ENCODE measurements around the gene RPN2. TPM values are rescaled to one million over a fixed set of nuclear protein-coding genes. Genes with fewer than 3 reads are reported as not detected.

The RPN2 gene
- total RNA-seq, 2 experiments from 2014 or later, result 110 to 138 TPM

DNA sequence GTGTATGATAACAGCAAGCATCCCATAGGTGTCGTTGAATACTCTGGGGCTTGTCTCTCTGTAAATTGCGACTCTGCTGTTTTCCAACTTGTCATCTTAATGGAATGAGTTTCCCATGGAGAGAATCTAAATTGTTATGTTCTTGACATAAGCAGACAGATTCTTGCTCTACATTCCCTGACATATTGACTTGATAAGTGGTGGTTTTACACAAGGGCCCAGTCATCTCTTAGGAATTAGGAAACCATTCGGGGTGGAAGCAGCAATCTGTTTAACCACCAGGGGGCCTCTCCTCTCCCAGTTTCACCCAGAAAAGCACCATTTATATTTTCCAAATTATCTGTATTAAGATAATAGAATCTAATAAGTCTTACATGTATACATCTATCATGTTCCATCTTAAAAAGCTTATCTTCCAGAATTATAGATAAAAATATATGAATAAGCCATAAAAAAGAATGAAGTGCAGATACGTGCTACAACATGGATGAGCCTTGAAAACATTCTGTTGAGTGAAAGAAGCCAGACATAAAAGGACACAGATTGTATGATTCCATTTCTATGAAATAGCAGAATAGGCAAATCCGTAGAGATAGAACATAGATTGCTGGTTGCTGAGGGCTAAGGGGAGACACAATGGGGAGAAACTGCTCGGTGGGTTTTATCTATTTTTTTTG lies 23.3 kb downstream of the RPN2 start:
- Histone ChIP-seq H4K20me1 (ENCODE audit: insufficient read depth, low read length) (0 out of 2 replicates have a peak, but pooled peaks cover 5% of the 10 kb centered on the region), H3K9me2 (ENCODE audit: insufficient read depth, low read length) (no peaks in the 10 kb centered on the region), H2AFZ (ENCODE audit: low read length) (no peak overlapping the region), H3K4me1 (ENCODE audit: insufficient read depth, low read length, poor library complexity, severe bottlenecking) (no peaks in the 10 kb centered on the region), H3K4me2 (ENCODE audit: low read length) (no peak overlapping the region), H3K9me3 (ENCODE audit: low read length) (no peaks in the 10 kb centered on the region), H3K27ac (ENCODE audit: low read depth, low read length, poor library complexity, severe bottlenecking) (no peak overlapping the region), H3K36me3 (ENCODE audit: insufficient read depth, low read length) (peaks cover 99% of the 10 kb centered on the region), H3K4me3 (ENCODE audit: low read depth, low read length, poor library complexity, severe bottlenecking) (no peak overlapping the region), H3K79me2 (ENCODE audit: insufficient read depth, low read depth, low read length) (no peaks in the 10 kb centered on the region; the same call in 1 of the 2 replicates)
- BruUV-seq (replicated peaks), result no TSS peak
- intact Hi-C loops (cut with micrococcal nuclease; ENCODE audit: unreplicated experiment), result loop anchor here (5.0 kb wide), 1 partner anchor 330 kb away; no protein-coding TSS in a partner anchor
- POLR2A ChIA-PET, result no interaction called here
- peak; percentile 32 for DNase-seq (ENCODE audit: low spot score)
- TF ChIP-seq, protein P1, sequence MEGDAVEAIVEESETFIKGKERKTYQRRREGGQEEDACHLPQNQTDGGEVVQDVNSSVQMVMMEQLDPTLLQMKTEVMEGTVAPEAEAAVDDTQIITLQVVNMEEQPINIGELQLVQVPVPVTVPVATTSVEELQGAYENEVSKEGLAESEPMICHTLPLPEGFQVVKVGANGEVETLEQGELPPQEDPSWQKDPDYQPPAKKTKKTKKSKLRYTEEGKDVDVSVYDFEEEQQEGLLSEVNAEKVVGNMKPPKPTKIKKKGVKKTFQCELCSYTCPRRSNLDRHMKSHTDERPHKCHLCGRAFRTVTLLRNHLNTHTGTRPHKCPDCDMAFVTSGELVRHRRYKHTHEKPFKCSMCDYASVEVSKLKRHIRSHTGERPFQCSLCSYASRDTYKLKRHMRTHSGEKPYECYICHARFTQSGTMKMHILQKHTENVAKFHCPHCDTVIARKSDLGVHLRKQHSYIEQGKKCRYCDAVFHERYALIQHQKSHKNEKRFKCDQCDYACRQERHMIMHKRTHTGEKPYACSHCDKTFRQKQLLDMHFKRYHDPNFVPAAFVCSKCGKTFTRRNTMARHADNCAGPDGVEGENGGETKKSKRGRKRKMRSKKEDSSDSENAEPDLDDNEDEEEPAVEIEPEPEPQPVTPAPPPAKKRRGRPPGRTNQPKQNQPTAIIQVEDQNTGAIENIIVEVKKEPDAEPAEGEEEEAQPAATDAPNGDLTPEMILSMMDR (conservative IDR thresholded peaks at IDR 0.05; ENCODE audit: low read length), result peak; percentile 92
- no peak for TF ChIP-seq EZH2phosphoT487 (IDR thresholded peaks at IDR 0.05; ENCODE audit: borderline replicate concordance, low read depth, low read length)
- CTCF ChIA-PET (ENCODE audit: unreplicated experiment), result no interaction called here

DNA sequence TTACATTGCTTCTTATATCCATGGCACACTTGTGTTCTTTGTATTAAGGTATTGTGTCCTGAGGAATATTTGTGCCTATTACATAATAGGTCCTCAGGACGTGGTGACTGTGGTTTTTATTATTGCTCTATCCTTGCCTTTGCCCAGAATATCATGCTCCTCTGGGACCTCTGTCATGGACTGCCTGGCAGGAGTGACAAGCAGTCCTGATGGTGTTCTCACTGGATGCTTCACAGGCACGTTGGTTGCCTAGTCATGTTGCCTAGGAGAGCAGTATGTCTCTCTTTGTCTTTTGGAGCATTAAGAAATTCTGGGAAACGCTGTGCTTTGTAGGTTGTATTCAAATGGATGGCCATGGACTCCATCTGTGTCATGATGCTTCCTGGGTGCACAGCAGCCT lies 24.9 kb downstream of the RPN2 start:
- TF ChIP-seq, protein P1 (conservative IDR thresholded peaks at IDR 0.05; ENCODE audit: low read length), result no peak
- no peak for TF ChIP-seq EZH2phosphoT487 (IDR thresholded peaks at IDR 0.05; ENCODE audit: borderline replicate concordance, low read depth, low read length)
- H3K36me3 ChIP-seq (ENCODE audit: insufficient read depth, low read length), result peaks cover 99% of the 10 kb centered on the region
- no peak overlapping the region for H3K4me2 ChIP-seq (ENCODE audit: low read length)
- ChIA-PET POLR2A (no interaction called here), CTCF (ENCODE audit: unreplicated experiment) (no interaction called here)
- no peaks in the 10 kb centered on the region for H3K9me3 ChIP-seq (ENCODE audit: low read length)
- no peaks in the 10 kb centered on the region for H3K9me2 ChIP-seq (ENCODE audit: insufficient read depth, low read length)
- intact Hi-C loops (cut with micrococcal nuclease; ENCODE audit: unreplicated experiment), result loop anchor here (5.0 kb wide), 1 partner anchor 328 kb away; no protein-coding TSS in a partner anchor
- H2AFZ ChIP-seq (ENCODE audit: low read length), result no peak overlapping the region
- no peaks in the 10 kb centered on the region for H3K4me1 ChIP-seq (ENCODE audit: insufficient read depth, low read length, poor library complexity, severe bottlenecking)
- no peak for DNase-seq (ENCODE audit: low spot score)
- no TSS peak for BruUV-seq (replicated peaks)
- no peaks in the 10 kb centered on the region for H3K79me2 ChIP-seq (ENCODE audit: insufficient read depth, low read depth, low read length)
- 0 out of 2 replicates have a peak, but pooled peaks cover 5% of the 10 kb centered on the region for H4K20me1 ChIP-seq (ENCODE audit: insufficient read depth, low read length)
- no peak overlapping the region for H3K27ac ChIP-seq (ENCODE audit: low read depth, low read length, poor library complexity, severe bottlenecking)
- no peak overlapping the region for H3K4me3 ChIP-seq (ENCODE audit: low read depth, low read length, poor library complexity, severe bottlenecking)

DNA sequence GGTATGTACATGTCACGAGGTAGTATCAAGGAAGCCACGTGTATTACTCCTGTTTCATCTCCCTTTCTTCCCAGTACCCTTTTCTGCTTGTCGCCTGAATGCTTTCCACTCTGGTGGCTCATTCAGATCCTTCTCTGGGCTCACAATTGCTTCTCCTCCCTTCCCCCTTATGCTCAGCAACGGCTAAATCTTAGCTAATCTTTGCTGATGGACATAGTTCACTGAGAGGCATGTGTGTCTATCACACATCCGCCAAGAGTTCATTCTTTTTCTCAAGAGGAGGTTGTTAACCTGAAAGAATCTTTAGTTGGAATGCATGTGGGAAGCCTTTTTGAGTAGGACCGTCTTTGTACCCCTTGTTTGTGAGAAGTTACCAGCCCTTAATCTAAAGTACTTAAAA lies 26.0 kb downstream of the RPN2 start:
- Histone ChIP-seq H3K36me3 (ENCODE audit: insufficient read depth, low read length) (peaks cover 99% of the 10 kb centered on the region), H3K4me3 (ENCODE audit: low read depth, low read length, poor library complexity, severe bottlenecking) (no peak overlapping the region), H3K4me2 (ENCODE audit: low read length) (no peak overlapping the region), H3K9me3 (ENCODE audit: low read length) (no peaks in the 10 kb centered on the region), H4K20me1 (ENCODE audit: insufficient read depth, low read length) (0 out of 2 replicates have a peak, but pooled peaks cover 5% of the 10 kb centered on the region), H3K9me2 (ENCODE audit: insufficient read depth, low read length) (no peaks in the 10 kb centered on the region), H2AFZ (ENCODE audit: low read length) (no peak overlapping the region), H3K27ac (ENCODE audit: low read depth, low read length, poor library complexity, severe bottlenecking) (no peak overlapping the region), H3K4me1 (ENCODE audit: insufficient read depth, low read length, poor library complexity, severe bottlenecking) (no peaks in the 10 kb centered on the region), H3K79me2 (ENCODE audit: insufficient read depth, low read depth, low read length) (no peaks in the 10 kb centered on the region)
- TF ChIP-seq, protein P1 (conservative IDR thresholded peaks at IDR 0.05; ENCODE audit: low read length), result no peak
- no peak for TF ChIP-seq EZH2phosphoT487 (IDR thresholded peaks at IDR 0.05; ENCODE audit: borderline replicate concordance, low read depth, low read length)
- no TSS peak for BruUV-seq (replicated peaks)
- intact Hi-C loops (cut with micrococcal nuclease; ENCODE audit: unreplicated experiment), result no loop called here
- CTCF ChIA-PET (ENCODE audit: unreplicated experiment), result no interaction called here
- DNase-seq (ENCODE audit: low spot score), result no peak
- POLR2A ChIA-PET, result interaction anchor here (0.9 kb wide), 1 partner anchor 9 kb away, joined by 4 read pairs; no protein-coding TSS in a partner anchor
